ENCODE measurements around the gene DYNLT3. TPM values are rescaled to one million over a fixed set of nuclear protein-coding genes. Genes with fewer than 3 reads are reported as not detected.

Gene DYNLT3
- total RNA-seq, 4 donors from 2014 or later: 10.5 to 16.9 (median 11.1) TPM

GRCh38 chrX:37888010-37888409, 40.6 kb upstream of the DYNLT3 start:
- no peak for TF ChIP-seq EP300 (IDR thresholded peaks at IDR 0.05)
- no peak for TF ChIP-seq POLR2A (IDR thresholded peaks at IDR 0.05)
- TF ChIP-seq, protein P1, sequence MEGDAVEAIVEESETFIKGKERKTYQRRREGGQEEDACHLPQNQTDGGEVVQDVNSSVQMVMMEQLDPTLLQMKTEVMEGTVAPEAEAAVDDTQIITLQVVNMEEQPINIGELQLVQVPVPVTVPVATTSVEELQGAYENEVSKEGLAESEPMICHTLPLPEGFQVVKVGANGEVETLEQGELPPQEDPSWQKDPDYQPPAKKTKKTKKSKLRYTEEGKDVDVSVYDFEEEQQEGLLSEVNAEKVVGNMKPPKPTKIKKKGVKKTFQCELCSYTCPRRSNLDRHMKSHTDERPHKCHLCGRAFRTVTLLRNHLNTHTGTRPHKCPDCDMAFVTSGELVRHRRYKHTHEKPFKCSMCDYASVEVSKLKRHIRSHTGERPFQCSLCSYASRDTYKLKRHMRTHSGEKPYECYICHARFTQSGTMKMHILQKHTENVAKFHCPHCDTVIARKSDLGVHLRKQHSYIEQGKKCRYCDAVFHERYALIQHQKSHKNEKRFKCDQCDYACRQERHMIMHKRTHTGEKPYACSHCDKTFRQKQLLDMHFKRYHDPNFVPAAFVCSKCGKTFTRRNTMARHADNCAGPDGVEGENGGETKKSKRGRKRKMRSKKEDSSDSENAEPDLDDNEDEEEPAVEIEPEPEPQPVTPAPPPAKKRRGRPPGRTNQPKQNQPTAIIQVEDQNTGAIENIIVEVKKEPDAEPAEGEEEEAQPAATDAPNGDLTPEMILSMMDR (IDR thresholded peaks at IDR 0.05): no peak
- no peak for TF ChIP-seq POLR2AphosphoS5 (IDR thresholded peaks at IDR 0.05)
- DNase-seq (ENCODE audit: low spot score in 2 of 2): no peak
- no peaks in the 10 kb centered on the region for H3K4me1 ChIP-seq
- no peaks in the 10 kb centered on the region for H3K27me3 ChIP-seq
- no peak overlapping the region for H3K4me3 ChIP-seq
- H3K27ac ChIP-seq: no peak overlapping the region
- WGBS: 79% methylated on average over 5 of the region's 5 CpGs
- no peaks in the 10 kb centered on the region for H3K9me3 ChIP-seq
- H3K36me3 ChIP-seq: no peaks in the 10 kb centered on the region

- TF ChIP-seq, protein P1 (IDR thresholded peaks at IDR 0.05): no peak
- TF ChIP-seq EP300 (IDR thresholded peaks at IDR 0.05) (no peak), POLR2A (IDR thresholded peaks at IDR 0.05) (no peak), POLR2AphosphoS5 (IDR thresholded peaks at IDR 0.05) (no peak)
- no peak overlapping the region for H3K27ac ChIP-seq
- DNase-seq (ENCODE audit: low spot score in 2 of 2): no peak
- no peaks in the 10 kb centered on the region for H3K27me3 ChIP-seq
- no peaks in the 10 kb centered on the region for H3K36me3 ChIP-seq
- WGBS: 33% methylated on average over 1 of the region's 1 CpG
- H3K9me3 ChIP-seq: no peaks in the 10 kb centered on the region
- no peaks in the 10 kb centered on the region for H3K4me1 ChIP-seq
- no peak overlapping the region for H3K4me3 ChIP-seq
Measured at GRCh38 chrX:37887347-37887746, 40.0 kb upstream of the DYNLT3 start.

- Histone ChIP-seq H3K27me3 (no peaks in the 10 kb centered on the region), H3K9me3 (no peaks in the 10 kb centered on the region), H3K4me3 (no peak overlapping the region), H3K27ac (no peak overlapping the region), H3K36me3 (no peaks in the 10 kb centered on the region), H3K4me1 (no peaks in the 10 kb centered on the region)
- 64% methylated on average over 2 of the region's 2 CpGs for whole genome bisulfite sequencing
- no peak for TF ChIP-seq POLR2AphosphoS5 (IDR thresholded peaks at IDR 0.05)
- TF ChIP-seq, protein P1 (IDR thresholded peaks at IDR 0.05): no peak
- TF ChIP-seq EP300 (IDR thresholded peaks at IDR 0.05): no peak
- no peak for TF ChIP-seq POLR2A (IDR thresholded peaks at IDR 0.05)
- DNase-seq (ENCODE audit: low spot score in 2 of 2): no peak
Measured at GRCh38 chrX:37883196-37883595, 35.8 kb upstream of the DYNLT3 start.

DNA sequence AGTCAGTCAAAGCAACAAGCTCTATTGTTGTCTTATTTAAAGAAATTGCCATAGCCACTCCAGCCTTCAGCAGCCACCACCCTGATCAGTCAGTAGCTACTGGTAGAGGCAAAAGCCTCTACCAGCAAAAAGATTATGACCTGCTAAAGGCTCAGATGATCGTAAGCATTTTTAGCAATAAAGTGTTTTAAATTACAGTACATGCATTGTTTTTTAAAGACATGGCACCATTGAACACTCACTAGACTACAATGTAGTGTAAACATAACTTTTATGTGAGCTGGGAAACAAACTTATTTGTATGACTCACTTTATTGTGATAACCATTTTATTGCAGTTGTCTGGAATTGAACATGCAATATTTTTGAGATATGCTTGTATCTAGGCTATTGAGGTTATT, 32.3 kb upstream of the DYNLT3 start:
- Histone ChIP-seq H3K9me3 (no peaks in the 10 kb centered on the region), H3K27ac (no peak overlapping the region), H3K4me3 (no peak overlapping the region), H3K4me1 (no peaks in the 10 kb centered on the region), H3K27me3 (no peaks in the 10 kb centered on the region), H3K36me3 (no peaks in the 10 kb centered on the region)
- no peak for DNase-seq (ENCODE audit: low spot score in 2 of 2)
- WGBS: 100% methylated on average over 1 of the region's 1 CpG
- TF ChIP-seq EP300 (IDR thresholded peaks at IDR 0.05) (no peak), POLR2A (IDR thresholded peaks at IDR 0.05) (no peak)
- TF ChIP-seq, protein P1 (IDR thresholded peaks at IDR 0.05): no peak

GRCh38 chrX:37876716-37877115, 29.3 kb upstream of the DYNLT3 start:
- Histone ChIP-seq H3K4me1 (peaks cover 6% of the 10 kb centered on the region), H3K27me3 (no peaks in the 10 kb centered on the region), H3K4me3 (no peak overlapping the region), H3K9me3 (no peaks in the 10 kb centered on the region), H3K36me3 (no peaks in the 10 kb centered on the region), H3K27ac (no peak overlapping the region)
- DNase-seq (ENCODE audit: low spot score in 2 of 2): no peak
- TF ChIP-seq EP300 (IDR thresholded peaks at IDR 0.05) (no peak), POLR2AphosphoS5 (IDR thresholded peaks at IDR 0.05) (no peak), POLR2A (IDR thresholded peaks at IDR 0.05) (no peak)
- TF ChIP-seq, protein P1 (IDR thresholded peaks at IDR 0.05): no peak
- 81% methylated on average over 4 of the region's 4 CpGs for WGBS

All from suprapubic skin (tissue), 4 donors.